Measurements from ENCODE around the gene ADAMTS2. TPM values are rescaled to one million over a fixed set of nuclear protein-coding genes. Genes with fewer than 3 reads are reported as not detected.

The ADAMTS2 gene
- total and polyA plus RNA-seq, 2 of the 8 experiments (the other 6 are each of a cell fraction or from before 2014, with no cell fraction given) = 6.6 to 7.3 TPM

DNA sequence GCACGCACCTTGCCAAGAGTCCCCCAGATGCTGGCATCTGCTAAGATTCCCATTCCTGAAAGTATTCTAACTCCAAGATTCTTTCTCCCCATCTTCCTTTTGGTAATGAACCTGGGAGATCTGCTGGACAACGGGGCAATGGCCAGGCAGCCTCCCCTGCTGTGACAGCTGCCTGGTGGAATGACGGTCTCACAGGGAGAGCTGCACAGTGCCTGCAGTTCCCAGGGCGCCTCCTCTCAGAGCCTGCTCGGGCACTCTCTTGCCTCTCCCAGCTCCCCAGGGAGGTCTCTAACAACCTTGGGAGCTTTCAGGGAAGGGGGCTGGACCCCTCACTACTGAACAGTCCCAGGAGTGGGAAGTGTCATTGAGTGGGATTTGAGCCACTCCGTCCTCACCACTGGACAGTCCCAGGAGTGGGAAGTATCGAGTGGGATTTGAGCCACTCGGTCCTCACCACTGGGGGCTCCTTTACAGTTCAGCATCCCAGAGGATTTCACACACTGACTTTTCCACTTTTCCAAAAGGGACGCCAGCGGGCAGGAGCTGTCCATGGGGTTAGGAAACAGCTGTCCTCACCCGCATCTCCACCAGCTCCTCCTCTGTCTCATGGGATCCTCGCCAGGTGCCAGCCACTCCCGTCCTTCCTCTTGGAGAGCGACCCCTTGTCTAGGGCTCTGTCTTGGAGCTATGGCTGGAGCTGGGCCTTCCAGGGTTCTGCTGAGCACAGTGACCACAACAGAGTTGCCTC is 65.7 kb downstream of the ADAMTS2 start (continued):
- TF ChIP-seq CBX8 (IDR thresholded peaks at IDR 0.05; ENCODE audit: borderline replicate concordance, low read depth, low read length) = no peak
